ENCODE results near the gene NTSR1.

Gene NTSR1

DNA sequence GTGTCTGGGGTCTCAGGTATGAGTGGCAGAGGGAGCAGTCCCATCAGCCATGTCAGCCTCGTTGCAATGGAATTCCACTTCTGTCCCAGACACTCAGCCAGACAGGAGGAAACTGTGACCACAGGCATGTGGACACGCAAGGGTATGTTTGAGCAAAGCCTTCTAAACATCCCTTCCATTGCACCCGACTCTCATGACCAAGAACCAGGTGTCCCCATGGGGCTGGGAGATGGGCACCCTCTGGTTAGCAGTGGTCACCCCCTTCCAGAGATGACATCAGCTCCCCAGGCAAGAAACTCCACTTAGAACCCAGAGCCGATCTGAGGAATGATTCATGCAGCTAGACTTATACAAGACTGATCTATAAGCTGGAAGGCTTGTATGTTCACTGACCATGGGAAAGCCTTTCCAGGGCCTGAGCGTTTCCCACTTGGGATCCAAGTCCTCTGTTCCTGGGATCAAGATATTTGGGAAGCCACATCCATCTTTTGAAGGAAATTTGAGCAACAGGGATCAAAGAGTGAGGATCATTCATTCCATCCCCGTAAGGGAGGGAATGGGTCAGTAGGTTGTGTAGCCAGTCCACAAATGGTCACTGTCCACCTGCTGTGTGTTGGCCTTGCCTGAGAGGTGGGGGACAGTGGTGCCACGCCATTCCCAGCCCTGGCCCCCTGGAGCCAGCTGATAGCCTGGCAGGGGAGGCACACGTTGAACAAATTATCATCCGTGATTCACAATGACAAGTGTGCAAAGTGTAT, 83.7 kb downstream of the NTSR1 start:
- no peak for DNase-seq

DNA sequence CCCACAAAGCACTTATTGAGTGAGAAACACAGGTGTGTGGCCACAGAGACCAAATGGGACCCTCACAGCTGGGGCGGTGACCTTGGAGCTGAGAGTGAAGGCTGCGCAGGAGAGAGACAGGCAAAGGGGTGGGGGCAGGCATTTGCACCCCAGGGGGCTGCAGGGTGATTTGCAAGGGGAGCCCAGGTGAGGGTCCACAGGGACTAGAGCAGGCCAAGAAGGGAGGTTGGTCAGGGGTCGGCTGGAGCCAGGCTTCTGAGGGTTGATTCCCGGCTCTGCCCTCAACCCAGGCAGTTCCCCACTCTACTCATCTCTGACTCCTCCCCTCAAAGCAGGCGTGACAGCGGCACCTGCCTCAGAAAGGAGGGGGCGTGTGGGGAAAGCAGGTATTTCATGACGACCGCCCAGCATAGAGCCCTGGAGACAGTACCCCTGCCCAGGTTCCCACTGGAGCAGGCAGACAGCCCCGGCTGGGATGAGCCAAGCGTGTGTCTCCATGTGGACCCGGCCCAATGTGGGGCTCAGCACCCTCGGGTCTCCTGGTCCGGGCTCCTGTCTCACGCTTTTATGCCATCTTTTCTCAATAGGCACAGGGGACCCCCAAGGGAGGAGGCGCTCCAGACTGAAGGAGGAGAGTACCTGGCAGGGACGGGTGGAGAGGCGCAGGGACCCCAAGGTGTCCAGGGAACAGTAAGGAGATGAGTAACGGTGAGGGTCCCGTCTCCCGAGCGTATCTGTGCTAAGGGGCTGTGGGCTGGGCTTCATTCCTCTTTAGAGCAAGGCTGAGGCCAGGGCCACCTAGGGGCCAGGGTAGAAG, 84.5 kb downstream of the NTSR1 start:
- no peak for DNase-seq

DNA sequence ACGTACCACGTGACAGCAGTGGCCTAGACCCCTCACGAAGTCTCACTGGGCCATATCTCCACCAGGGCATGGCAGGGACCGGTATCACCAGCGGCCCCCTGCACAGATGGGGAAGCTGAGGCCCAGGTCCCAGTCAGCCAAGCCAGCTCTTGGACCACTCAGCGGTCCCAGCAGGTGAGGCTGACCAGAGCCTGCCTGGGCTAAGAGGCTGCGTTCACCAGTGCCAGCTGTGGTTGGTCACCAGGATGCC, 85.0 kb downstream of the NTSR1 start:
- no peak for DNase-seq

DNA sequence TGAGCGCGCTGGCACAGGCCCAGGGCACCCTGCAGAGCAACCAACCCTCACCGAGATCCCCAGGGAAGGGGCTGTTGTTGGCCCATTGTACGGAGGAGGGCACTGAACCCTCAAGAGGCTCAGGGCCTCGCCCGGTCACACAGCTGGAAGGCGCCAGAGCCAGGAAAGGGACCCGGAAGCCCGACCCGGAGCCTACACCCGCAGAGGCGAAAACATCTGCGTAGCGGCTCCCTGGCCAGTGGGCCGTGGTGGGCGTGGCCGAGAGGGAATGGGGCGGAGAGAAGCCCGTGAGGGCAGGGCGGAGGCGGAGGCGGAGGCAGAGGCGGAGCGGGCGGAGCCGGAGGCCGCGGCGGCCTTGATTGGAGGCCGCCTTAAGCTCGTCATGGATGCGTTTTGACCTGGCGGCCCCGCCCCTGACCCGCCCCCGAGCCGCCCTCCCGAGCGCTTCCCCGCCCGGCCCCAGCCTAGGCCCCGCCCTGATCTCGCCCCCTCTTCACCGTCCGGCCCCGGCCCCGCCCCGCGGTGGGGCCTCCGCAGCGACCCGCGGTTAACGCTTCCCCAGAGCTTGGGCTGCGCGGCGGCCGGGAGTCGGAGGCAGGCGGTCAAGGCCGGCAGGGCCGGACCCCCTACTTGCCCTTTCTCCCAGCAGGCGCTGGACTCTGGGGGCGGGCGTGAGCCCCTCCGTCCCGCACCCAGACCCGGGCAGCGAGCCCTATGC, 85.5 kb downstream of the NTSR1 start:
- peak; percentile 93 to 96 for DNase-seq

DNA sequence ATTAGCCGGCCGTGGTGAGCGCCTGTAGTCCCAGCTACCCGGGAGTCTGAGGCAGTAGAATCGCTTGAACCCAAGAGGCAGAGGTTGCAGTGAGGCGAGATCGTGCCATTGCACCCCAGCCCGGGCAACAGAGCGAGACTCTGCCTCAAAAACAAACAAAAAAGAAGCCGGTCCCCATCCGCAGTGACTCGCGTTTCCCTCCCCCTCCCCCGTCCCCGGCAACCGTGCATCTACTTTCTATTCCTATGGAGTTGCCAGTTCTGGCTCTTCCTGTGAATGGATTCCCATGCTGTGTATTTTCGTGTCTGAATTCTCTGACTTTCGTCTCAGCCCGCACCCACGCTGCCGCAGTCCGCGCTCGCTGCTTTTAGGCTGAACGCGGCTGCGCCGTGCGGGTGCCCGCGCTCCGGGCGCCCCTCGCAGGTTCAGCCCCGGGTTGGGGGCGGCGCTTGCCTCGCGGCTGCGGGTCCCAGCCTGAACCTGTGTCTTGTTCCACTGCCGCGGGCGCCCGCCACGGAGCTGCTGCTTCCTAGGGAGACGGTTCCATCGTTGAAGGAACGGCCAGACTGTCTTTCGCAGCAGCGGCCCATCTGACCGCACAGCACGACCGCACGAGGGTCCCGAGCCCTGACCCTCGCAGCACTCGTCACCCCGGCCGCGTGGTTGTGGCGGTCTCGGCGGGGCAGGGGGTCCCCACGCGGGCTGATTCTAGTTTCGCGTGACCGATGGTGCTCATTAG, 86.6 kb downstream of the NTSR1 start:
- DNase-seq: peak; percentile 37 to 42

DNA sequence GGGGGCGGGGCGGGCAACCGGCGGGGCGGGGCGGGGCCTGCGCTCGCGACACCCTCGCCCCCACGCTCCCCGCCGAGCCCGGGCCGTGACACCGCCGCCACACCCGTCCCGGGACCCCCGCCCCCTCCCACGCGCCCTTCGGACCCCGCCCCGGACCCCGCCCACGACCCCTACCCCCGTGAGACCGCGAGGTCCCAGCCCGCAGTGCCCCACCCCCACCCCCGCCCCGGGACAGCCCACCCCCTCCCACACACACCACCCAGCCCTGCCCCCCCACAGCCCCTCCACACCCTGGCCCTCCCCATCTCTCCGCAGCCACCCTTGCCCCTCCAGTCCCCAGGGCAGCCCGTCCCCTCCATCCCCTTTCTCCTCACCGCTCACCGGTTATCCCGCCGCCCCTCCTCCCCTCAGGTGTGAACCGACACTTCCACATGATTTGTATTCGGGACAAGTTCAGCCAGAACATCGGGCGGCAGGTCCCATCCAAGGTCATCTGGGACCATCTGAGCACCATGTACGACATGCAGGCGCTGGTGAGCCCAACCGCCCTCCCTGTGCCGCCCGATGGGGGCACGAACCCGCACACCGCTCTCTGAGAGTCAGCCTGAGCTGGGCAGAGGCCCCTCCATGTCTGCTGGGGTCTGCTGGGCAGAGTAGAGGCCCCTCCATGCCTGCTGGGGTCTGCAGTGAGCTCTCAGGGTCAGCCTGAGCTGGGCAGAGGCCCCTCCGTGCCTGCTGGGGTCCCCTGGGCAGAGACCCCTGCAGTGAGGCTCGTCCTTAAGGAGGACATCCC, 88.3 kb downstream of the NTSR1 start:
- DNase-seq: no peak

DNA sequence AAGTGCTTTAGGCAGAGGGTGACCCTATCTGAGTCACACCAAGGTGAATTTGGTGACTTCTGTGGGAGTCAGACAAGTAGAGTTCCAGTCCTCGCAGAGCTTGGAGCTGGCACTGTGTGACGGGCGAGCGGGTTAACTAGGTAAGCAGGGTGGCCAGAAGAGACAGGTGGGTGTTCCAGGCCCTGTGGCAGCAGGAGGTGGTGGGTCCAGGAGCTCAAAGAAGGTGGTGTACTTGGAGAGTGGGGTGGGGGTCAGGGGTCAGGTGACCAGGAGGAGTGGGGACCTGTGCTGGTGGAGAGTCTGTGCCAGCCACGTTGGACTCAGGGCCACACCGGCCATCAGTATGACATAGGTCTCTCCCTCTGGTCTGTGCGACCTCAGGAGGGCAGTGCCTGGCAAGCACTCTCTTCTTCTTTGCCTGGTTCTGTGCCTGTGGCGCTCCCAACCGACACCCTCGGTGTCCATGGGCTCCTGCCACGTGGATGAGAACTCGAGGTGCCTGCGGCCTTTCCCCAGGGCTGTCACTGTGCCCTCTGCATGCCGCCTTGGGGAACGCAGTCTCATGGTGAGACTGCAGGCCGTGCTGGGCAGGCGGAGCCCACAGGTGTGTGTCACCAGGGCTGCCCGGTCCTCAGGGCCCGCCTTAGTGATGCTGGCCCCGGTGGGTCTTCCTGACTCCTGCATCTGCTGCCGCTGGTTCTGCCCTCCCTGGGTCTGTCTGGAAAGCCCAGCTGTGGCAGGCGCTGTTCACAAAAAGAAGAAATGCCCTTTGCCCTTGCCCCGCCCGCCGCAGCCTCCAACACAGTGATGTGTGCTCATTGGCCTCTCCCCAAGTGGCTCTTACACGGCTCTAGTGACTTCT, 89.3 kb downstream of the NTSR1 start:
- peak; percentile 45 to 72 for DNase-seq

DNA sequence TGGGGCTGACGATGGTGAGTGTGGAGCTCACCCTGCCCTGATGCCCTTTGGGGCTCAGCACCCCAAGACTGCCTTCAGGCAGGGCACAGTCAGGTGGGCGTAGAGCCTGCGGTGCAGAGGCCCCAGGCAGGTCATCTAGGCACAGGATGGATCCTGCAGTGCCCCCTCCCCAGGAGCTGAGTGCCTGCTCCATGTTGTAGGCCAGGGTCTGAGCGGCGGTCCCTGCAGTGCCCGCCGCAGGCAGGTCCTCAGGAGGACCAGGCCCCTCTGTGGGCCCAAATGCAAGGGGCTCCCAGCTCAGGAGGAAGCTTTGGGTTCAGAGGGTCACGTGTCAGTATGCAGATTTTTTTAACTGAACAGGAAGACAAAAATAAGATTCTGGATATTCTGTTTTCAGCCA, 90.4 kb downstream of the NTSR1 start:
- no peak for DNase-seq

DNA sequence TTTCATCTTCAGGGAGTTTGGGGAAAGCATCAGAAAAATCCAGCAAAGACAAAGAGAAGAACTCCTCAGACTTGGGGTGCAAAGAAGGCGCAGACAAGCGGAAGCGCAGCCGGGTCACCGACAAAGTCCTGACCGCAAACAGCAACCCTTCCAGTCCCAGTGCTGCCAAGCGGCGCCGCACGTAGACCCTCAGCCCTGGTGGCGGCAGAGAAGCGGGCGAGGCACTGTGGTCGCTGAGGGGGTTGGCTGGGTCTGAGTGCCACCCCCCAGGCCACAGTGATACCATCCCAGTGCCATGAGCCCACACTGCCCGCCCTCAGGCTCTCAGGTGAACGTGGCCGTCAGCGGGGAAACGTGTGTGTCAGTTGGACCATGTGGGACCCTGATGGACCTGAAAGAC, 90.8 kb downstream of the NTSR1 start:
- DNase-seq: no peak

DNA sequence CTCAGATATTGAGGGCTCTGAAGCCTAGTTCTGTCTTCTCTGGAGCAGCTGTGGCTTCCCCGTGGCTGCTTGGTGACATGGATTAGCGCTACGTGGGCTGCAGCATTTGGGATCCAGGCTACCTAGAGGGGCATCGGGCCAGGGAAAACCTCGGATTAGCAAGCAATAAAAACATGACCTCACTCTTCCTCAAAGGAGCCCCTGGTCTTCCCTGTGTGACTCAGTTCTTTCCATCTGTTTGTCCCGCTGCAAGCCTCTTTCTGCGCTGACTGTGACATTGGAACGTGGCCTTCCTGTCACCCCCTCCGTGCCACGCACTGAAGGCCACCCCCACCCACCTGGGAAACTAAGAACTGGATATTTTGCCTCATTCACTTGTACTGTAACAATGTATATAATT, 91.2 kb downstream of the NTSR1 start:
- no peak for DNase-seq

DNA sequence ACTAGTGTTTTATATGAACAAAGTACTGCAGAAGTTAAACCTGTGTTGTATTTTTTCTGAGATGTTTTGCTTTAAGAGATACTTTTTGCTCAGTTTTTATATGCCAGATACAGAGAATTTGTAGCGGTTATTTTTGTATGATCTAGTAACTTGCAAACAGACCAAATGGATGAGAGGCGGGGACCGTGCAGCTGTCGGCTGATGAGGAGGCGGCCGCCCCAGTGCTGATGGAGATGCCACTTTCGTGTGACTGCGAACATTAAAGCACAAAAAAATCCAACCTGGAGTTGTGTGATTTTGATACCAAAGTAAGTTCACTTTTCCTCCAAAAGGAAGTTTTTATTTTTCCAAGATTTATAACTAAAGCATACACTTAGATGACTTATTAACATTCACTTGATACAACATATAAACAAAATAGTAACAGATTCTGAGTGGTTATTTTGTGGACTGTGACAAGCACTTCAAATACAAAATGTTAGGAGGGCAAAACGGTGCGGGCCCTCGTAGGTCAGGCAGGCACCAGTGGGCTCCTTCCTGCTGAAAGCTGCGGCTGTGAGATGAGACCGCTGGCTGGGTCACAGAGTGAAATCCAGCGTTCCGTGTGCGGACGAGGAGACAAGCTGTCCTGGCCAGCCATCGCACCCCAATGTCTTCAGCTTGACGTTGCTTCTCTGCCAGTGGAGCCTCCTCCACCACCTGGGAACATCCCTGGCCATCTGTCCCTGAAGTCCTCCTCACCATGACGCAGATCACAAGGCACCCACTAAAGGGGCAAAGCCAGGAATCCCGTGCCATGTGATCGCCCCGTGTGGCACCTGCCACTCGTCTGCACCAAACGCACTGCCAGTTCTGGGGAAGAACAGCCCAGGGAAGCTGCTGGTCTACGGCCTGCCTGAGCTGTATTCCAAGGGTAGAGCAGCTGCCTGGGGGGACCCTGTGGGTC, 92.0 kb downstream of the NTSR1 start:
- no peak for DNase-seq

DNA sequence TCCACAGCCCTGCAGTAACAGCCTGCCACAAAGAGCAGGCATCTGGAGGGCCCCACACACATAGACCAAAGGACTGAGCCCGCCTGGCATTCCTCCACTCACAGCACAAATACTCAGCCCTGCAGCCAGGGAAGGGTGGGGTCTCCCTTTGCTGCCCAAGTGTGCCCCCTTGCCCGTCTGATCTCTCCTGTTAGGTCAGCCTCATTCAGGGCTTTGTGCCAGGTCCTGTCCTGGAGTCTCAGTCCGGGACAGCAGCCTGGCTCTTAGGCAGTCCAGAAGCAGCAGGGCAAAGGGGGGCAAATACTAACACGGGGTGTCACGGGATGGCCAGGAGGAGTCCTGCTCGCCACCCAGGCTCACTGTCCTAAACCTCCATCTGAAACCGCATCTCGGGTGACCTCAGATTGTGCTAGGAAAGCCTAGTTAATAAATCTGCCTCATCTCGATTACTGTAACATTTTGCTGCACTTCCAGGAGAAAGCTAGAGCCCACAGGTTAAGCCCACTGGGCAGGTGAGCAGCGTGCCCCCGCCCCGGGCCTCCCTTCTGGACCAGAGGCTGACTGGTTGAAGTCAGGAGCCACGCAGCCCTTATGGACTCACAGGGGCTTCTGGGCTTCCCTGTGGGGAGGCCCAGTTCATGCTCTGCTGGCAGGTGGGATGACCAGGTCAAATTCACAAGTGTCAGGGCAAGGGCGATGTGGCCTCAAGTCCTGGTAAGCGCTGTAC, 92.8 kb downstream of the NTSR1 start:
- DNase-seq: no peak

DNA sequence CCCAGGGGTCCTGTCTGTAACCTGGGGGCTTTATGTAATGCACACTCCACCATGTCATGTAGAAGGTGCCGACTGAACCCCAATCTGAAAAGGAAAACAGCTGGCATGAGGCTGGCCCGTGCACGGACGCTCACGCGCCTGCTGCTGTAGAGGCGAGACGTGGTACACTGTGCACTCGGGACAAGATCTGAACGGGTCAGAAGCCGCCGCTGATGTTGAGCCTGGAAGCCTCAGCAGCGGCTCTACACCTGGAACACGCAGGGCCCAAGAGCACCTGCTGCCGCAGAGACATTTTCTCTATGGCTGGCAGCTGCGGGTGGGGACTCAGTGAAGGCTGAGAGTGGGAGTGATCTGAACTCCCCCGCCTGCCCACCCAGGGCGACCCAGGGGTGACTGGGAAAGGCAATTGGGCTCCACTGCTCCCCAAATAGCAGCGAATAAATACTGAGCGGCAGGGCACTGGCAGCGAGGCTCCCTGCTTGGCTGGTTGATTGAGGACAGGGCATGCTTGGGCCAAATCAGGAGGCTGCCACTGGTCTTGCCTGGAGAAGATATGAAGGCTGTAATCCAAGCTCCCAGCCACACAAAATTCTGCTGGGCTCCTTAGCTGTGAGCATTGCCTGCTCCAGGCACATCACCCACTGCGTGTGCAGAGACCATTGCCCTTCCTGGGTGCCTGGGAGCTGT, 93.5 kb downstream of the NTSR1 start:
- DNase-seq: no peak

DNA sequence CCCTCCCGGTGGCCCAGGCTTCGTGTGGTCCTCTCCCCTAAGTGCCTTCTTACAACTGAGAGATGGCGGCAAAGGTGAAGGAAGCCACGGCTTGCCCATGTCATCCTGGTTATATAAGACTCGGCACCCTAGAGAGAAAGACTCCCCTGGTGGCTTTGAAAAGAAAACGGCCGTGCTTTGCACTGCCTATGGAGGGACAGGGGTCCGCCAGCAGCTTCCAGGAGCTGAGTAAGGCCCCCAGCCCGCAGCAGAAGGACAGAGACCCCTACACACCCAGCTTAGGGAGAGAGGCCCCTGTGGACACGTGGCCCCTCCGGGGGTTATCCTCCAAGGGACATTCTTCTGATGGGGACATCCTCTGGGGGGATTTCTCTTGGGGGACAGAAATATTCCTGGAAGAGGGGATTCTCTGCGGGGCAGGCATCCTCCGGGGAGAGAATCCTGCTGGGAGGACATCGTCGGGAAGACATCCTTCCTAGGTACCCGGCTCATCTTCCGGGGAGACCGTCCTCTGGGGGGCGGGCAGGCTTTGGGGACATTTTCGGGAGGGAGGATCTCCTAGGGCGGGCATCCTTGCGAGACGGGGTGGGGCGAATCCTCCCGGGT, 95.5 kb downstream of the NTSR1 start:
- DNase-seq: no peak

DNA sequence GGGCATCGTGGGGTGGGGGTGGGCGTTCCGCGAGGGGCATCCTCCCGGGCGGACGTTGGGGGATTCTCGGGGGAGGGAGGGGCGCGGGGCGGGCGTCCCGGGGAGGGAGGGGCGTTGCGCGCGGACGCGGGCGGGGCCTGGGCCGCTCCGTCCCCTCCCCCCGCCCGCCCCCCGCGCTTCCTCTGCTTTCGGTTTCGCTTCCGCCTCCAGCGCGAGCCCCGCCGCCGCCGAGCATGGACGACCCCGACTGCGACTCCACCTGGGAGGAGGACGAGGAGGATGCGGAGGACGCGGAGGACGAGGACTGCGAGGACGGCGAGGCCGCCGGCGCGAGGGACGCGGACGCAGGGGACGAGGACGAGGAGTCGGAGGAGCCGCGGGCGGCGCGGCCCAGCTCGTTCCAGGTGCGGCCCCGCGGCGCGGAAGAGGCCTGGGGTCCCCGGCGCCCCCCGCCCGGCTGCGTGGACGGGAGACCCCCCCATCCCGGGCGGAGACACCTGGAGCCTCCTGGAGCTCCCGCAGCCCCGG, 96.1 kb downstream of the NTSR1 start, which contains the start of gene OGFR:
Gene OGFR (plus strand): TSS at position 209 of the 528 bp plus-strand sequence. CDS start 25 bp downstream, at position 234.
- peak in 1 of 2 donors; percentile 47 for DNase-seq

DNA sequence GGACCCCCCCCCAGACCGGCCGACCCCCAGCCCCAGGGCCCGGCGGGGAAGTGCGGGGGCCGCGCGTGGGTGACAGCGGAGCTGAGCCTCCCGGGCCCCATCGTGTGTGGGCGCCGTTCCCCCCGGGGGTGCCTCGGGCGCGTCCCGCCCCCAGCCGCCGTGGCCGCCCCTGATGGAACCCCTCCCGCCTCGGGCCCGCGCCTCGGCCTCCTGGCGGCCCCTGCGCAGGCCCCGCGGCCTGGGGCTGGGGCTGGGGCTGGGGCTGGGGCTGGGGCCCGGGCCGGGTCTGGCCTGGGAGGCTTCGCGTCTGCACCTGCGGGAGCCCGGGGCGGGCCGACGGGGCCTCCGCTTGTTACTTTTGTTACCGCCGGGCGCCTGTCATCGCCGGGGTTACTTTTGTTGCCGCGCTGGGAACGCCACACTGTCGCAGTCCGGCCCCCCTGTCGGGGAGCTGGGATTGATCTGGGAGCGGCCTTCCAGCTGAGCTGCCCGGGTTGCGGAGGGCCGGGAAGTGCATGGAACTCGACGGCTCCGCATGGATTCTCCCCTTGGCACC, 96.6 kb downstream of the NTSR1 start:
- no peak for DNase-seq

DNA sequence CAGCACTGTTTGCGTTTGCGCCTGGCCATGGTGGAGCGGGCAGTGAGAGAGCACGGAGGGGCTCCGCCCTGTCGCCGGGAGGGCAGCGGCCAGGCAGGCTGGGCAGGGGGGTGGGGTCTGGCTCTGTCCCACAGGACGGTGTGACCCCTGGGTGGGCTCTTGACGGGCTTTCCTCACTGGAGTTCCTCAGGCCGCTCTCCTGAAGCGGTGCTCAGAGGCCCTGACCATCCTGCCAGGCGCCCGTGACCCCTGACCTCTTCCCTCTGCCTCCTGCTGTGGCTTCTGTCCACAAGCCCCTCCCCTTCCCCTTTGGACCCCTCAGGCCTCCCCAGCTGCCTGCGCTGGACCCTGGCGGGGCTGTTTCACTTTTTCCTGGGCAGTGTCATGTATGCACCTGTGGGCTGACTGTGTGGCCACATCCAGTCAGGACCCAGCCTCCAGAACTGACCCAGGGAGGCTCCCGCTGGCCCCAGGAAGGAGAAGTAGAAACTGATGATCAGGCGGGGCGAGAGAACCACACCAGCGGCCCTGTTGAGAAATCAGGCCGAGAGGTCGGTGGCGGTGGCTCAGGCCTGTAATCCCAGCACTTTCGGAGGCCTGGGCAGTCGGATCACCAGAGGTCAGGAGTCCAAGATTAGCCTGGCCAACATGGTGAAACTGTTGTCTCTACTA, 97.2 kb downstream of the NTSR1 start:
- DNase-seq: peak; percentile 78 to 81

Measured in inflammatory macrophage treated with lipopolysaccharide for 1 hour (primary cell).